ENCODE measurements around the gene RAI14. TPM values are rescaled to one million over a fixed set of nuclear protein-coding genes. Genes with fewer than 3 reads are reported as not detected.
"Not testable (repeated sequence)": the region's sequence is repeated elsewhere in the genome, so short reads cannot be mapped to it uniquely, and the experiment has no call there.

RAI14 gene
- total RNA-seq, 1 donor from 2014 or later = 127 TPM

DNA sequence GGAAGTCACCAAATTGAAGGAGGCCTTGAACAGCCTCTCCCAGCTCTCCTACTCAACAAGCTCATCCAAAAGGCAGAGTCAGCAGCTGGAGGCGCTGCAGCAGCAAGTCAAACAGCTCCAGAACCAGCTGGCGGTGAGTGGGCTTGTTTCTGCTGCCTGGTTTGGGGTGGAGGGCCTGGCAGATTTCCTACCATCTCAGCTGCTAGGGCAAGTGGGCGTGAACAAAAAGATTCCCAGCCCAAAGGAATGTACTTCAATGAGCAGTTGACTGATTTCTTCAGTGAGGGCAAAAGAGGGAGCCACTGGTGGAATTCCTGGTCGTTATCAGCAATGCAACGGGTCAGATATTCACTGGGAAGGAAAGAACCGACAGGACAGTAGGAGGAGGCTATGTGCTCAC is 170.2 kb downstream of the RAI14 start:
- Mint-ChIP-seq H3K27ac (ENCODE audit: unreplicated experiment) (no peak overlapping the region), H3K4me1 (ENCODE audit: unreplicated experiment) (peaks cover 8% of the 10 kb centered on the region), H3K4me3 (ENCODE audit: unreplicated experiment) (peak overlapping the region; percentile 76), H3K27me3 (ENCODE audit: unreplicated experiment) (peaks cover 3% of the 10 kb centered on the region), H3K9me3 (ENCODE audit: unreplicated experiment) (no peaks in the 10 kb centered on the region), H3K36me3 (ENCODE audit: low read depth, unreplicated experiment) (peaks cover 58% of the 10 kb centered on the region)
- TF ChIP-seq, protein P1, sequence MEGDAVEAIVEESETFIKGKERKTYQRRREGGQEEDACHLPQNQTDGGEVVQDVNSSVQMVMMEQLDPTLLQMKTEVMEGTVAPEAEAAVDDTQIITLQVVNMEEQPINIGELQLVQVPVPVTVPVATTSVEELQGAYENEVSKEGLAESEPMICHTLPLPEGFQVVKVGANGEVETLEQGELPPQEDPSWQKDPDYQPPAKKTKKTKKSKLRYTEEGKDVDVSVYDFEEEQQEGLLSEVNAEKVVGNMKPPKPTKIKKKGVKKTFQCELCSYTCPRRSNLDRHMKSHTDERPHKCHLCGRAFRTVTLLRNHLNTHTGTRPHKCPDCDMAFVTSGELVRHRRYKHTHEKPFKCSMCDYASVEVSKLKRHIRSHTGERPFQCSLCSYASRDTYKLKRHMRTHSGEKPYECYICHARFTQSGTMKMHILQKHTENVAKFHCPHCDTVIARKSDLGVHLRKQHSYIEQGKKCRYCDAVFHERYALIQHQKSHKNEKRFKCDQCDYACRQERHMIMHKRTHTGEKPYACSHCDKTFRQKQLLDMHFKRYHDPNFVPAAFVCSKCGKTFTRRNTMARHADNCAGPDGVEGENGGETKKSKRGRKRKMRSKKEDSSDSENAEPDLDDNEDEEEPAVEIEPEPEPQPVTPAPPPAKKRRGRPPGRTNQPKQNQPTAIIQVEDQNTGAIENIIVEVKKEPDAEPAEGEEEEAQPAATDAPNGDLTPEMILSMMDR (IDR thresholded peaks at IDR 0.05; ENCODE audit: unreplicated experiment) = no peak
- DNase-seq (ENCODE audit: low spot score) = no peak

DNA sequence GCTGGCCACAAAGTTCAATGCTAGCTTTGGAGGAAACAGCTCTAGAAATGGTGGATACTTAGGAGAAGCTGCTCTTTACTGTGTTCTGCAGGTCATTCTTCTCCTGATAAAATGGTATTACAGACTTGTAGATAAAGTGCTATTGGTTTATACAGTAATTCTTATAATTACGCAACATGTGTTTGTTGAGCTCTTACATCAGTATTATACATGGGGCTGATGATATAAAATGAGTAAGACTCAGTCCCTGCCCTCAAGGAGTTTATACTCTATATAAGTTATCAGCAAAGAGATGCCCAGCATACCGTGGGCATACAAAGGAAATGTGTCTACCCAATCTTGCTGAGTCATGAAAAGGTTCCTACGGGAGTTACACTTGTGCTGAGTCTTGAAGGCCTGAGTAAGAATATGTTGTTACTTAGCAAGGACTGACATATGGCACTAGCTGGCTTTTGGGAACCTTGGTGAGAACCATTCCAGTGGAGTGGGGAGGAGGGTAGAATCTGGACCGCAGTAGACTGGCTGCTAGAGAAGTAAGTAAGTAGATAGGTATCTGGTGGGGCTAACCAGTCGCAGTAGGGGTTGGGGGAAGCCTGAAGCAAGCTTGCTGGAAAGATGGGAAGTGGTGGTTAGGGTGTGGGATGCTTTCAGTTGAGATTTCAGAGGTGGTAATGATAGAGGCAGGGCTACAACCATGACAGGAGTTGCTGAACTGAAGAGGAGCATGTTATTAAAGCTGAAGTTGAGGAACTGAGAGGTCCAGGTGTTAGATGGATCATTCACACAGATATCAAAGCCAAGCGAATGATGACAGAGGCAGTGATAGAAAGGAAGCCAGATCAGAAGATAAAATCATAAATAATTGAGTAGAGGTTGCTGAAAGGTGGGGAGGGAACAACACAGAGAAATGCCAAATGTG is 171.7 kb downstream of the RAI14 start:
- TF ChIP-seq, protein P1 (IDR thresholded peaks at IDR 0.05; ENCODE audit: unreplicated experiment) = no peak
- DNase-seq (ENCODE audit: low spot score) = no peak
- no peak overlapping the region for H3K27ac Mint-ChIP-seq (ENCODE audit: unreplicated experiment)

DNA sequence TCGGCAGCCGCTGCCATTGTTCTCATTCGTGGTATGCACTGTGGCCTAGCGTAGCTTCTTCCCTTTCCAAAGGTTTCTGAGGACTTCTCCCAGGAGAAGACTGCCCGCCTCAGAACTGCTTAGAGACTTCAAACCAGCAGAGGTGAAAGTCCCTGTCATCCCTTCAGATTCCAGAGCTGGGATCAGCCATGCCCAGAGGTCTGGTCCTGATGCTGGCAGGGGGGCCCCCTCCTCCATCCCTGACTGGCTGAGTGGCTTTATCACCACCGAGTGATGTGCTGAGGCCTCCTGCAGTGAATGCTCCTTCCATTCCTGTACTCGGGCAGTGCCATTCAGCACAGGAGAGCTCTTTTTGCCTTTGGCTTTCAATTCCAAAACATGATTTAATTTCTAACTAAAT is 174.7 kb downstream of the RAI14 start:
- not testable (repeated sequence) for H3K27me3 Mint-ChIP-seq (ENCODE audit: unreplicated experiment); DNase-seq (ENCODE audit: low spot score); H3K9me3 Mint-ChIP-seq (ENCODE audit: unreplicated experiment); H3K4me1 Mint-ChIP-seq (ENCODE audit: unreplicated experiment); H3K4me3 Mint-ChIP-seq (ENCODE audit: unreplicated experiment); H3K27ac Mint-ChIP-seq (ENCODE audit: unreplicated experiment)
- peaks cover 57% of the 10 kb centered on the region for H3K36me3 Mint-ChIP-seq (ENCODE audit: low read depth, unreplicated experiment)

More for the DNA sequence above, 171.7 kb downstream of the RAI14 start:
- Mint-ChIP-seq H3K36me3 (ENCODE audit: low read depth, unreplicated experiment) (peaks cover 66% of the 10 kb centered on the region), H3K27me3 (ENCODE audit: unreplicated experiment) (peaks cover 3% of the 10 kb centered on the region), H3K4me1 (ENCODE audit: unreplicated experiment) (peaks cover 8% of the 10 kb centered on the region), H3K4me3 (ENCODE audit: unreplicated experiment) (peak overlapping the region; percentile 6), H3K9me3 (ENCODE audit: unreplicated experiment) (no peaks in the 10 kb centered on the region)

DNA sequence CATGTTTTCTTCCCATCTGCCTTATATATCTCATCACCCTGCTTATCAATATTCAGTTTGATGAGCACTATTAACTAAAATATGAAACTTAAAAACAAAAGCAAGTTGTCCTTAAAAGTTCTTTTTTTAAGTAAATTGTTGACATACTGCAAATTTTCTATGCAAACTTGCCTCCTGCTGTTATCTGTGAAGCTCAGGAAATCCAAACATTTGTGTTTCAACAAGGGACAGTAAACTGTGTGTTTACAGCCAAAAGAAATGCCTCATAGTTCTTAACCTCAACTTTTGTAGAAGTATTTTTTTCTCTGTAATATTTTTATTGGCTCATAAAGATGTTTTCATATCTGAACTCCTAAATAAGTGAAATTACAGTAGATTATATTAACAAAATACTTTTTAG is 175.2 kb downstream of the RAI14 start:
- Mint-ChIP-seq H3K36me3 (ENCODE audit: low read depth, unreplicated experiment) (peaks cover 55% of the 10 kb centered on the region), H3K9me3 (ENCODE audit: unreplicated experiment) (no peaks in the 10 kb centered on the region)

DNA sequence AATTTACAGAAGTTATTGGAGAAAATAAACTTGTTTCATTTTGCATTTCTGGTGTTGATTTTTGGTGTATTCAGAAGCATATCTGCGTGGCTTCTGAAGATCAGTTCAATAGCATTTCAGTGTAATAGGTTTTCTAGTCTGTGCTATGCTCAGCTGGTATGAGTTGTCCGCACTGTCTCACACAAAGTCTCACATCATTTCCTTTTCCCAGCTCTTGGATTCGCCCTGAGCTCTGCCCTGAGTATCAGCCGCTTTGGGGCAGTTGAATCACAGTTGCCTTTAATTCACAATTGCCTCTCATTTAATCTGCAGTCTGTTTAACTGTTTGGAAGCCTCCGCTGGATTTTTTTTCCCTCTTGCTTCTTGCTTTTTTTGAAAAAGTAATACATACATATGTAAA is 176.4 kb downstream of the RAI14 start:
- no peaks in the 10 kb centered on the region for H3K9me3 Mint-ChIP-seq (ENCODE audit: unreplicated experiment)
- TF ChIP-seq, protein P1 (IDR thresholded peaks at IDR 0.05; ENCODE audit: unreplicated experiment) = no peak
- no peak overlapping the region for H3K27ac Mint-ChIP-seq (ENCODE audit: unreplicated experiment)
- H3K36me3 Mint-ChIP-seq (ENCODE audit: low read depth, unreplicated experiment) = peaks cover 43% of the 10 kb centered on the region
- H3K27me3 Mint-ChIP-seq (ENCODE audit: unreplicated experiment) = peaks cover 2% of the 10 kb centered on the region
- H3K4me1 Mint-ChIP-seq (ENCODE audit: unreplicated experiment) = no peaks in the 10 kb centered on the region
- no peak overlapping the region for H3K4me3 Mint-ChIP-seq (ENCODE audit: unreplicated experiment)
- DNase-seq (ENCODE audit: low spot score) = no peak

More for the DNA sequence above, 175.2 kb downstream of the RAI14 start:
- no peak for DNase-seq (ENCODE audit: low spot score)
- Mint-ChIP-seq H3K4me1 (ENCODE audit: unreplicated experiment) (no peaks in the 10 kb centered on the region), H3K27me3 (ENCODE audit: unreplicated experiment) (peaks cover 2% of the 10 kb centered on the region), H3K27ac (ENCODE audit: unreplicated experiment) (no peak overlapping the region), H3K4me3 (ENCODE audit: unreplicated experiment) (no peak overlapping the region)
- TF ChIP-seq, protein P1 (IDR thresholded peaks at IDR 0.05; ENCODE audit: unreplicated experiment) = no peak
